Stomach (tissue), 4 donors: Measurements from ENCODE around the gene CASP9.
"Not testable (repeated sequence)": the region's sequence is repeated elsewhere in the genome, so short reads cannot be mapped to it uniquely, and the experiment has no call there.

Experiments used
- CTCF ChIP-seq, 7 experiments: fragments of 450-650 bp in 4 of 7; fragments of 200-600 bp in 3 of 7; sonication (generic) in 3 of 7; IDR thresholded peaks; one replicate each; pipeline ENCODE4 v1.5.1; 2016 to 2019; ENCODE audit warnings: antibody characterized with exemption in 7 of 7, control low read depth in 2 of 7, mild to moderate bottlenecking in 1 of 7
- POLR2AphosphoS5 ChIP-seq, 3 donors: sonication (generic); formaldehyde crosslinking; IDR thresholded peaks; one replicate each; pipeline ENCODE4 v1.6.1; 2016; ENCODE audit warnings: antibody characterized with exemption in 3 of 3

- TF ChIP-seq POLR2AphosphoS5, CTCF (IDR thresholded peaks at IDR 0.05): not testable (repeated sequence)
Observed at GRCh38 chr1:15521206-15521906, 2.7 kb downstream of the CASP9 start.
